Neural cell (in vitro differentiated cells): ENCODE measurements around the gene HSD3B1. TPM values are rescaled to one million over a fixed set of nuclear protein-coding genes. Genes with fewer than 3 reads are reported as not detected.

Experiments used
- H2AFZ ChIP-seq: fragments of 200-600, 300-800 bp; sonication (generic), shearing (Covaris generic); 2 replicates; pipeline ENCODE4 v1.6.0; 2014; ENCODE audit warnings: low read depth, mild to moderate bottlenecking, antibody characterized with exemption, low read length, moderate library complexity
- H3F3A ChIP-seq: fragments of 200-600 bp; shearing (Covaris generic); 2 replicates; pipeline ENCODE4 v1.6.1; 2016; ENCODE audit warnings: mild to moderate bottlenecking, moderate library complexity, mixed read lengths, antibody characterized with exemption, low read length; ENCODE audit not compliant: insufficient read depth, poor library complexity, severe bottlenecking
- H3K27ac ChIP-seq: fragments of 200-600, 300-800 bp; sonication (generic), shearing (Covaris generic); 2 replicates; pipeline ENCODE4 v1.5.1; 2014; ENCODE audit warnings: mild to moderate bottlenecking, low read length, moderate library complexity
- H3K27me3 ChIP-seq: fragments of 300-800, 200-600 bp; sonication (generic), shearing (Covaris generic); 2 replicates; pipeline ENCODE4 v1.6.0; 2014; ENCODE audit warnings: mild to moderate bottlenecking, low read depth, low read length, moderate library complexity; ENCODE audit not compliant: insufficient read depth
- H3K36me3 ChIP-seq: fragments of 300-800, 200-600 bp; sonication (generic), shearing (Covaris generic); 2 replicates; pipeline ENCODE4 v1.5.1; 2014; ENCODE audit warnings: mild to moderate bottlenecking, antibody characterized with exemption, low read length, moderate library complexity; ENCODE audit not compliant: insufficient read depth
- H3K4me2 ChIP-seq: fragments of 300-800, 200-600 bp; sonication (generic), shearing (Covaris generic); 2 replicates; pipeline ENCODE4 v1.6.0; 2014; ENCODE audit warnings: mild to moderate bottlenecking, low read length
- H3K4me3 ChIP-seq: fragments of 300-800, 200-600 bp; sonication (generic), shearing (Covaris generic); 2 replicates; pipeline ENCODE4 v1.5.1; 2014; ENCODE audit warnings: mild to moderate bottlenecking, low read length, moderate library complexity
- H3K79me2 ChIP-seq: fragments of 200-600 bp; shearing (Covaris generic); replicated peaks from 2 replicates; pipeline ENCODE4 v1.6.0; 2014; ENCODE audit warnings: mild to moderate bottlenecking, low read length, moderate library complexity; ENCODE audit not compliant: insufficient read depth
- H3K9ac ChIP-seq: fragments of 300-800, 200-600 bp; sonication (generic), shearing (Covaris generic); 2 replicates; pipeline ENCODE4 v1.6.1; 2016; ENCODE audit warnings: mild to moderate bottlenecking, low read length, mixed read lengths
- H3K9me2 ChIP-seq: fragments of 200-600 bp; shearing (Covaris generic); 2 replicates; pipeline ENCODE4 v1.6.1; 2016; ENCODE audit warnings: mild to moderate bottlenecking, low read length, mixed read lengths; ENCODE audit not compliant: insufficient read depth
- H3K9me3 ChIP-seq: fragments of 200-600, 300-800 bp; sonication (generic), shearing (Covaris generic); 2 replicates; pipeline ENCODE4 v1.6.1; 2016; ENCODE audit warnings: mild to moderate bottlenecking, mixed run types, low read length, moderate library complexity, mixed read lengths
- H4K20me1 ChIP-seq: fragments of 200-600 bp; shearing (Covaris generic); 2 replicates; pipeline ENCODE4 v1.6.1; 2016; ENCODE audit warnings: mild to moderate bottlenecking, mixed run types; ENCODE audit not compliant: insufficient read depth
- EP300 ChIP-seq: fragments of 450-650 bp; conservative IDR thresholded peaks from 2 replicates; pipeline ENCODE4 v1.6.1; 2014; ENCODE audit warnings: antibody characterized with exemption, mild to moderate bottlenecking, moderate library complexity; ENCODE audit not compliant: poor library complexity, severe bottlenecking
- EZH2 ChIP-seq: fragments of 200-600, 300-800 bp; shearing (Covaris generic), sonication (generic); IDR thresholded peaks from 2 replicates; pipeline ENCODE4 v1.6.1; 2014; ENCODE audit warnings: antibody characterized with exemption, low read length, borderline replicate concordance, mild to moderate bottlenecking; ENCODE audit not compliant: insufficient read depth, poor library complexity, severe bottlenecking
- MXI1 ChIP-seq: fragments of 450-650 bp; conservative IDR thresholded peaks from 2 replicates; pipeline ENCODE4 v1.6.1; 2014; ENCODE audit warnings: antibody characterized with exemption, mild to moderate bottlenecking; ENCODE audit not compliant: poor library complexity, severe bottlenecking
- POLR2AphosphoS5 ChIP-seq: IDR thresholded peaks from 2 replicates; pipeline ENCODE4 v1.6.1; 2012
- RAD21 ChIP-seq: fragments of 450-650 bp; conservative IDR thresholded peaks from 2 replicates; pipeline ENCODE4 v1.6.1; 2014; ENCODE audit warnings: antibody characterized with exemption, mild to moderate bottlenecking, moderate library complexity
- SMC3 ChIP-seq: fragments of 450-650 bp; conservative IDR thresholded peaks from 2 replicates; pipeline ENCODE4 v1.6.1; 2014; ENCODE audit warnings: antibody characterized with exemption, mild to moderate bottlenecking, moderate library complexity; ENCODE audit not compliant: poor library complexity
- TAF1 ChIP-seq: IDR thresholded peaks from 2 replicates; pipeline ENCODE4 v1.6.1; 2012; ENCODE audit warnings: low read depth
- polyA plus RNA-seq: library from polyadenylated mRNA; depleted of rRNA; stranded (reverse); fragments of >200 nt; gene quantifications from 2 replicates; pipeline ENCODE4 v1.2.3, GENCODE V29; 2014
- TF ChIP-seq, protein P1 (sequence below): IDR thresholded peaks from 2 replicates; pipeline ENCODE4 v1.6.1; 2012; ENCODE audit warnings: borderline replicate concordance
- TF ChIP-seq, protein P2 (sequence below): fragments of 450-650 bp; IDR thresholded peaks from 2 replicates; pipeline ENCODE4 v1.5.1; 2014; ENCODE audit warnings: antibody characterized with exemption, mild to moderate bottlenecking, moderate library complexity; ENCODE audit not compliant: poor library complexity, severe bottlenecking

Gene HSD3B1
- polyA plus RNA-seq, 1 donor from 2014 or later, result not detected

DNA sequence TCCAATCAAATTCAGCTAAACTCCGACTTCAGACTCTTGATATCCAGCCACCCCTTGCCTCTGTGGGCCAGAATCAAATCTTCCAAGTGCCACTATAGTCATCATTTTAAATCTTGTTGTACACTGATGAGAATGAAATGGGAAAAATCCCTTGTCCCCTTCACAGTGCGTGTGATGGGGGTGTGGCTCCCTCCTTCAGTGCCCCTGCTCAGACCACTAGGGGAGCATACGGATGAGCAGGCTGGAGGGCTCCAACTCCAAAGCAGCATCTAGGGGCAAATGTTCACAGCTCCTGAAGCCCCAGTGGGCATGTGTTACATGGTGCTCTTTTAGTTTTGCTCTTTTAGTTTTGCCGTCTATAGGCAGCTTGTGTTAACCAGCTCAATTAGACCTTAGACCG is 35.4 kb upstream of the HSD3B1 start:
- no peaks in the 10 kb centered on the region for H3K36me3 ChIP-seq
- H2AFZ ChIP-seq, result no peak overlapping the region
- H3K9ac ChIP-seq, result no peak overlapping the region
- no peaks in the 10 kb centered on the region for H3K27me3 ChIP-seq
- no peaks in the 10 kb centered on the region for H3K9me2 ChIP-seq
- H3K4me2 ChIP-seq, result no peak overlapping the region
- TF ChIP-seq RAD21 (no peak), MXI1 (no peak), EZH2 (no peak), TAF1 (no peak)
- TF ChIP-seq, protein P1, sequence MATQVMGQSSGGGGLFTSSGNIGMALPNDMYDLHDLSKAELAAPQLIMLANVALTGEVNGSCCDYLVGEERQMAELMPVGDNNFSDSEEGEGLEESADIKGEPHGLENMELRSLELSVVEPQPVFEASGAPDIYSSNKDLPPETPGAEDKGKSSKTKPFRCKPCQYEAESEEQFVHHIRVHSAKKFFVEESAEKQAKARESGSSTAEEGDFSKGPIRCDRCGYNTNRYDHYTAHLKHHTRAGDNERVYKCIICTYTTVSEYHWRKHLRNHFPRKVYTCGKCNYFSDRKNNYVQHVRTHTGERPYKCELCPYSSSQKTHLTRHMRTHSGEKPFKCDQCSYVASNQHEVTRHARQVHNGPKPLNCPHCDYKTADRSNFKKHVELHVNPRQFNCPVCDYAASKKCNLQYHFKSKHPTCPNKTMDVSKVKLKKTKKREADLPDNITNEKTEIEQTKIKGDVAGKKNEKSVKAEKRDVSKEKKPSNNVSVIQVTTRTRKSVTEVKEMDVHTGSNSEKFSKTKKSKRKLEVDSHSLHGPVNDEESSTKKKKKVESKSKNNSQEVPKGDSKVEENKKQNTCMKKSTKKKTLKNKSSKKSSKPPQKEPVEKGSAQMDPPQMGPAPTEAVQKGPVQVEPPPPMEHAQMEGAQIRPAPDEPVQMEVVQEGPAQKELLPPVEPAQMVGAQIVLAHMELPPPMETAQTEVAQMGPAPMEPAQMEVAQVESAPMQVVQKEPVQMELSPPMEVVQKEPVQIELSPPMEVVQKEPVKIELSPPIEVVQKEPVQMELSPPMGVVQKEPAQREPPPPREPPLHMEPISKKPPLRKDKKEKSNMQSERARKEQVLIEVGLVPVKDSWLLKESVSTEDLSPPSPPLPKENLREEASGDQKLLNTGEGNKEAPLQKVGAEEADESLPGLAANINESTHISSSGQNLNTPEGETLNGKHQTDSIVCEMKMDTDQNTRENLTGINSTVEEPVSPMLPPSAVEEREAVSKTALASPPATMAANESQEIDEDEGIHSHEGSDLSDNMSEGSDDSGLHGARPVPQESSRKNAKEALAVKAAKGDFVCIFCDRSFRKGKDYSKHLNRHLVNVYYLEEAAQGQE, result no peak
- TF ChIP-seq, protein P2, sequence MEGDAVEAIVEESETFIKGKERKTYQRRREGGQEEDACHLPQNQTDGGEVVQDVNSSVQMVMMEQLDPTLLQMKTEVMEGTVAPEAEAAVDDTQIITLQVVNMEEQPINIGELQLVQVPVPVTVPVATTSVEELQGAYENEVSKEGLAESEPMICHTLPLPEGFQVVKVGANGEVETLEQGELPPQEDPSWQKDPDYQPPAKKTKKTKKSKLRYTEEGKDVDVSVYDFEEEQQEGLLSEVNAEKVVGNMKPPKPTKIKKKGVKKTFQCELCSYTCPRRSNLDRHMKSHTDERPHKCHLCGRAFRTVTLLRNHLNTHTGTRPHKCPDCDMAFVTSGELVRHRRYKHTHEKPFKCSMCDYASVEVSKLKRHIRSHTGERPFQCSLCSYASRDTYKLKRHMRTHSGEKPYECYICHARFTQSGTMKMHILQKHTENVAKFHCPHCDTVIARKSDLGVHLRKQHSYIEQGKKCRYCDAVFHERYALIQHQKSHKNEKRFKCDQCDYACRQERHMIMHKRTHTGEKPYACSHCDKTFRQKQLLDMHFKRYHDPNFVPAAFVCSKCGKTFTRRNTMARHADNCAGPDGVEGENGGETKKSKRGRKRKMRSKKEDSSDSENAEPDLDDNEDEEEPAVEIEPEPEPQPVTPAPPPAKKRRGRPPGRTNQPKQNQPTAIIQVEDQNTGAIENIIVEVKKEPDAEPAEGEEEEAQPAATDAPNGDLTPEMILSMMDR, result no peak
- no peaks in the 10 kb centered on the region for H3K9me3 ChIP-seq
- H4K20me1 ChIP-seq, result no peaks in the 10 kb centered on the region
- no peaks in the 10 kb centered on the region for H3F3A ChIP-seq
- no peaks in the 10 kb centered on the region for H3K79me2 ChIP-seq
- no peak overlapping the region for H3K4me3 ChIP-seq
- no peak overlapping the region for H3K27ac ChIP-seq

DNA sequence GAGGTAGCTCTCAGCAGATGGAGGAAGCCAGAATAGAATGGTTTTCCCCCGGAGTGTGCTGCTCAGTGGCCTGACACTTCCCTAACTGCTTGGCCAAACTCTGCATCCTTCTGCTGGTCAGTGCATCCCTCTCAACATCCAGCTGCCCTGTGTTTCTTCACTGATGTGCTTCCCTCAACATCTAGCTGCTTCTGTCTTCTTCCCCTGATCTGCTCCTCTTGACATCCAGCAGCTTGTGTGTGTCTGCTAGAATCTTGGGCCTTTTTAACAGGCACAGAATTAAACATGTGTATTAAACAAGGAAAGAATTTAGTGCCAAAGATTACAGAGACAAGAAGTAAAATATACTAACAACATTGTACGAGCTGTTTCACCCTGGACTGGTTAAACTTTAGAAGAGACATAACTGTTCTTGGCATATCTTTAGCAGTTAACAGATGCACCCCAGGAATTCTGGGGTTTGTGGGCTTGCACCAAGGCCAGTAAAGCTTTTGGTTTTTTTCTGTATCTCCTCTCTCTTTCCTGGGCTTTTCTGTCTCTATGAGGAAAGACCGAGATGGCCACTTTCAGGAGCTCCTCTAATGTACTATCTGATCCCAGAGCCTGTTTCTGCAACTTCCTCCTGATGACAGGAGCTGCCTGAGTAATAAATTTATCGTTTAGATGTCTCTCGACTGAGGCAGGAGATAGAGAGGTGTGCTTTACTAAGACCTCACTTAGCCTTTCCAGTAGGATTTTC is 34.8 kb upstream of the HSD3B1 start:
- no peaks in the 10 kb centered on the region for H3K9me3 ChIP-seq
- H3K79me2 ChIP-seq, result no peaks in the 10 kb centered on the region
- no peak overlapping the region for H3K4me3 ChIP-seq
- H3K4me2 ChIP-seq, result no peak overlapping the region
- no peaks in the 10 kb centered on the region for H3K27me3 ChIP-seq
- no peak overlapping the region for H3K9ac ChIP-seq
- H3F3A ChIP-seq, result no peaks in the 10 kb centered on the region
- no peak overlapping the region for H3K27ac ChIP-seq
- no peaks in the 10 kb centered on the region for H3K36me3 ChIP-seq
- no peak overlapping the region for H2AFZ ChIP-seq
- TF ChIP-seq MXI1 (no peak), RAD21 (no peak), EP300 (no peak), TAF1 (no peak), EZH2 (no peak), POLR2AphosphoS5 (no peak), SMC3 (no peak)
- TF ChIP-seq, protein P2, result no peak
- TF ChIP-seq, protein P1, result no peak
- no peaks in the 10 kb centered on the region for H4K20me1 ChIP-seq
- no peaks in the 10 kb centered on the region for H3K9me2 ChIP-seq
